OCI-LY7 (cell line): ENCODE measurements around the gene CADM4. TPM values are rescaled to one million over a fixed set of nuclear protein-coding genes. Genes with fewer than 3 reads are reported as not detected.
A peak's percentile ranks its signal among the peaks of the same experiment; 100 is the strongest.

Experiments used
- BruUV-seq: library from RNA; stranded (reverse); fragments of 400-500 nt; replicated peaks from 2 replicates; lab custom pipeline; 2021; lab: Mats Ljungman, UMichigan
- CTCF ChIA-PET: fragments of 300-600 bp; sonication (Branson Sonifier 250); formaldehyde crosslinking; loops from one replicate; lab custom pipeline; 2022; ENCODE audit warnings: antibody characterized with exemption; ENCODE audit not compliant: unreplicated experiment; lab: Charles Lee
- POLR2A ChIA-PET: fragments of 300-600 bp; sonication (Branson Sonifier 250); formaldehyde crosslinking; loops from one replicate; lab custom pipeline; 2022; ENCODE audit warnings: antibody characterized with exemption; lab: Charles Lee
- DNase-seq: peaks from one replicate; pipeline ENCODE4 v3.0.0-alpha.2; 2015; ENCODE audit warnings: low spot score
- H2AFZ ChIP-seq: fragments of 200-600 bp; sonication (generic), shearing (Covaris generic); 2 replicates; pipeline ENCODE4 v1.6.1; 2014; ENCODE audit warnings: mild to moderate bottlenecking, antibody characterized with exemption, low read length, moderate library complexity
- H3K27ac ChIP-seq: fragments of 200-600 bp; sonication (generic); 2 replicates; pipeline ENCODE4 v1.5.1; 2014; ENCODE audit warnings: mixed run types, low read depth, mild to moderate bottlenecking, moderate library complexity, low read length, inconsistent platforms; ENCODE audit not compliant: poor library complexity, severe bottlenecking
- H3K36me3 ChIP-seq: fragments of 200-600 bp; sonication (generic); 2 replicates; pipeline ENCODE4 v1.6.1; 2014; ENCODE audit warnings: mild to moderate bottlenecking, antibody characterized with exemption, low read length, moderate library complexity, mixed read lengths; ENCODE audit not compliant: insufficient read depth
- H3K4me1 ChIP-seq: fragments of 200-600 bp; sonication (generic); 2 replicates; pipeline ENCODE4 v1.5.1; 2014; ENCODE audit warnings: mild to moderate bottlenecking, low read length; ENCODE audit not compliant: insufficient read depth, poor library complexity, severe bottlenecking
- H3K4me2 ChIP-seq: fragments of 200-600 bp; sonication (generic); 2 replicates; pipeline ENCODE4 v1.6.1; 2014; ENCODE audit warnings: mild to moderate bottlenecking, low read length
- H3K4me3 ChIP-seq: fragments of 200-600 bp; sonication (generic); 2 replicates; pipeline ENCODE4 v1.5.1; 2014; ENCODE audit warnings: mild to moderate bottlenecking, low read depth, low read length; ENCODE audit not compliant: poor library complexity, severe bottlenecking
- H3K79me2 ChIP-seq: fragments of 200-600 bp; sonication (generic); 2 replicates; pipeline ENCODE4 v1.6.1; 2016; ENCODE audit warnings: low read depth, mild to moderate bottlenecking, low read length, moderate library complexity, mixed read lengths; ENCODE audit not compliant: insufficient read depth
- H3K9me2 ChIP-seq: fragments of 200-600 bp; sonication (generic); 2 replicates; pipeline ENCODE4 v1.6.1; 2016; ENCODE audit warnings: mild to moderate bottlenecking, low read length, mixed read lengths; ENCODE audit not compliant: insufficient read depth
- H3K9me3 ChIP-seq: fragments of 200-600 bp; sonication (generic); 2 replicates; pipeline ENCODE4 v1.6.1; 2014; ENCODE audit warnings: mild to moderate bottlenecking, mixed run types, low read length, mixed read lengths
- H4K20me1 ChIP-seq: fragments of 200-600 bp; sonication (generic); 2 replicates; pipeline ENCODE4 v1.6.1; 2014; ENCODE audit warnings: mild to moderate bottlenecking, antibody characterized with exemption, low read length, moderate library complexity, mixed read lengths; ENCODE audit not compliant: insufficient read depth
- CTCF ChIP-seq: fragments of 200-600 bp; sonication (generic); conservative IDR thresholded peaks from 2 replicates; pipeline ENCODE4 v1.5.1; 2014; ENCODE audit warnings: mild to moderate bottlenecking, antibody characterized with exemption, low read length, moderate library complexity, mixed read lengths
- EZH2phosphoT487 ChIP-seq: fragments of 200-600 bp; sonication (generic); IDR thresholded peaks from 2 replicates; pipeline ENCODE4 v1.6.1; 2018; ENCODE audit warnings: low read depth, borderline replicate concordance, mild to moderate bottlenecking, mixed run types, antibody characterized with exemption, low read length, moderate library complexity, mixed read lengths
- intact Hi-C: fragments of 100-400 bp; cut with micrococcal nuclease; formaldehyde crosslinking; loops from one replicate; pipeline ENCODE4 v1.10.0; 2022; ENCODE audit not compliant: unreplicated experiment
- total RNA-seq, 2 experiments: library from RNA; depleted of rRNA in 1 of 2; stranded (reverse); fragments of >200 nt in 1 of 2; shearing (Covaris generic) in 1 of 2; gene quantifications; 2 replicates each; pipeline ENCODE4 v1.2.3, GENCODE V29; 2014 to 2022

The CADM4 gene
- total RNA-seq, 2 experiments from 2014 or later, result not detected

- Histone ChIP-seq H3K36me3 (peaks cover 58% of the 10 kb centered on the region), H3K9me3 (no peaks in the 10 kb centered on the region), H3K4me1 (peaks cover 18% of the 10 kb centered on the region), H3K79me2 (peaks cover 33% of the 10 kb centered on the region), H4K20me1 (no peaks in the 10 kb centered on the region; the same call in 1 of the 2 replicates), H2AFZ (no peak overlapping the region), H3K9me2 (no peaks in the 10 kb centered on the region), H3K4me3 (no peak overlapping the region), H3K27ac (no peak overlapping the region), H3K4me2 (no peak overlapping the region)
- TF ChIP-seq CTCF, result peak; percentile 33; the same call in 1 of the 2 replicates
- TF ChIP-seq EZH2phosphoT487, result no peak
- no peak for DNase-seq
- TSS peak; percentile 28 for BruUV-seq
- intact Hi-C loops, result loop anchor here (10.0 kb wide), 2 partner anchors 65 to 155 kb away; partner anchors contain the start of gene ZNF575
- CTCF ChIA-PET, result no interaction called here
- POLR2A ChIA-PET, result no interaction called here
These were observed 39.9 kb downstream of the CADM4 start for GRCh38 chr19:43599635-43600295.

GRCh38 chr19:43598445-43599240, 41.0 kb downstream of the CADM4 start:
- no TSS peak for BruUV-seq
- Histone ChIP-seq H4K20me1 (no peaks in the 10 kb centered on the region; the same call in 1 of the 2 replicates), H3K9me3 (no peaks in the 10 kb centered on the region), H3K27ac (no peak overlapping the region), H3K4me2 (peak overlapping the region; percentile 94), H3K4me3 (peak overlapping the region; percentile 86), H3K4me1 (peaks cover 14% of the 10 kb centered on the region), H3K79me2 (peaks cover 33% of the 10 kb centered on the region), H3K9me2 (no peaks in the 10 kb centered on the region), H3K36me3 (peaks cover 55% of the 10 kb centered on the region), H2AFZ (no peak overlapping the region)
- DNase-seq, result no peak
- ChIA-PET CTCF (no interaction called here), POLR2A (no interaction called here)
- intact Hi-C loops, result loop anchor here (10.0 kb wide), 2 partner anchors 64 to 154 kb away; partner anchors contain the start of gene ZNF575
- TF ChIP-seq CTCF (no peak), EZH2phosphoT487 (no peak)
